ENCODE results near the gene GRK5.
"Not testable (repeated sequence)": the region's sequence is repeated elsewhere in the genome, so short reads cannot be mapped to it uniquely, and the experiment has no call there.

Gene GRK5

DNA sequence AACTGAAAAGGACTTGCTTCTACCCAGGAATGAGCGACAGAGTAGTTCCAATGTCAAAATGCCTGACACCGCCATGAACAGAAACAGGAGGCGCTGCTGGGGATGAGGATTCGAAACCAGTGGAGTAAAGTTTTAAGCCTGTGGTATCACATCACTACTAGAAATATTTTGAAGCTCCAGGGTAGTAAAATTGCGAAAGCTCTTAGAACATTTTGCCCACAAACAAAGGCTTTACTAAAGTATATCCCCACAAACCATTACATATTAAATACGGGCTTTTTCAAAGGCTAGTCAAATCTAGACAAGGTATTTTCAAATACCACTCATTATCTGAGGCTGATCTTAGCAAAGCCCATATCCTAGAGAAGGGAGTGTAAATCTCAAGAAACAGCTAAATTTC, 31.2 kb upstream of the GRK5 start:
- Histone ChIP-seq H3K4me2 (ENCODE audit: low read depth, low read length) (no peak overlapping the region), H3K9me3 (replicated peaks; ENCODE audit: insufficient read depth, low read length) (no peaks in the 10 kb centered on the region), H3K27me3 (replicated peaks; ENCODE audit: insufficient read depth, low read length) (no peaks in the 10 kb centered on the region), H3K27ac (ENCODE audit: low read length) (no peak overlapping the region), H4K20me1 (ENCODE audit: insufficient read depth, low read length) (no peaks in the 10 kb centered on the region), H3K79me2 (ENCODE audit: low read length) (peaks cover 54% of the 10 kb centered on the region), H2AFZ (ENCODE audit: low read length) (no peak overlapping the region), H3K9ac (ENCODE audit: low read length) (no peak overlapping the region), H3F3A (ENCODE audit: insufficient read depth, low read length) (no peaks in the 10 kb centered on the region), H3K4me1 (ENCODE audit: low read length) (peaks cover 4% of the 10 kb centered on the region; the same call in 1 of the 2 replicates), H3K4me3 (ENCODE audit: low read length) (no peak overlapping the region), H3K36me3 (replicated peaks; ENCODE audit: insufficient read depth, low read length) (peaks cover 21% of the 10 kb centered on the region), H3K9me2 (replicated peaks; ENCODE audit: insufficient read depth, low read length) (no peaks in the 10 kb centered on the region)
- DNase-seq: no peak
- TF ChIP-seq EZH2 (optimal IDR thresholded peaks at IDR 0.05; ENCODE audit: low read depth, low read length) (no peak), EZH2phosphoT487 (IDR thresholded peaks at IDR 0.05; ENCODE audit: low read length) (no peak)
- TF ChIP-seq, protein P1, sequence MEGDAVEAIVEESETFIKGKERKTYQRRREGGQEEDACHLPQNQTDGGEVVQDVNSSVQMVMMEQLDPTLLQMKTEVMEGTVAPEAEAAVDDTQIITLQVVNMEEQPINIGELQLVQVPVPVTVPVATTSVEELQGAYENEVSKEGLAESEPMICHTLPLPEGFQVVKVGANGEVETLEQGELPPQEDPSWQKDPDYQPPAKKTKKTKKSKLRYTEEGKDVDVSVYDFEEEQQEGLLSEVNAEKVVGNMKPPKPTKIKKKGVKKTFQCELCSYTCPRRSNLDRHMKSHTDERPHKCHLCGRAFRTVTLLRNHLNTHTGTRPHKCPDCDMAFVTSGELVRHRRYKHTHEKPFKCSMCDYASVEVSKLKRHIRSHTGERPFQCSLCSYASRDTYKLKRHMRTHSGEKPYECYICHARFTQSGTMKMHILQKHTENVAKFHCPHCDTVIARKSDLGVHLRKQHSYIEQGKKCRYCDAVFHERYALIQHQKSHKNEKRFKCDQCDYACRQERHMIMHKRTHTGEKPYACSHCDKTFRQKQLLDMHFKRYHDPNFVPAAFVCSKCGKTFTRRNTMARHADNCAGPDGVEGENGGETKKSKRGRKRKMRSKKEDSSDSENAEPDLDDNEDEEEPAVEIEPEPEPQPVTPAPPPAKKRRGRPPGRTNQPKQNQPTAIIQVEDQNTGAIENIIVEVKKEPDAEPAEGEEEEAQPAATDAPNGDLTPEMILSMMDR (IDR thresholded peaks at IDR 0.05; ENCODE audit: low read length): no peak

DNA sequence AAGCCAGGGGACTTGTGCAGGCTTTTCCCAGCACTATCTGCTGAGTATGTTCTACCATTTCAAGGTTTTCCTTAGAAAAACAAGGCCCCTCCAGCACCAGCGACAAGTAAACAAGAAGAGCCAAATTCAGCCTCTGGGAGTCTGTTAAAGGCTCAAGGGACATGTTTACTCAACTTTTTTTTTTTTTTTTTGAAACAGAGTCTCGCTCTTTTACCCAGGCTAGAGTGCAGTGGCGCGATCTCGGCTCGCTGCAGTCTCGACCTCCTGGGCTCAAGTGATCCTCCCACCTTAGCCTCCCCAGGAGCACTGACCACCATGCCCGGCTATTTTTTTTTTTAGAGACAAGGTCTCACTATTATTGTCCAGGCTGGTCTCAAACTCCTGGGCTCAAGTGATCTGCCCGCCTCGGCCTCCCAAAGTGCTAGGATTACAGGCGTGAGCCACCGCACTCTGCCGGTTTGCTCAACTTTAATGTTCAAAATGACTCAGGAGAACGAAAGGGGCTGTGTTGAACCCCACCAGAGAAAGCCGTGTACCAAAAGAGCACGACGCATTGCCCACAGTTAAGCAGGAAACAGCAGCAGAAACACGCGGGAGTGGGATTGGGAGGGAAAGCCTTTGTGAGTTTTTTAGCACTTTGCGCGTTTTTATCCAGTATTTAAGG, 29.5 kb upstream of the GRK5 start:
- peak overlapping the region; percentile 60; the same call in 1 of the 2 replicates for H3K27ac ChIP-seq (ENCODE audit: low read length)
- no peak for DNase-seq
- H3K27me3 ChIP-seq (replicated peaks; ENCODE audit: insufficient read depth, low read length): no peaks in the 10 kb centered on the region
- H3K9me2 ChIP-seq (replicated peaks; ENCODE audit: insufficient read depth, low read length): no peaks in the 10 kb centered on the region
- H3K4me3 ChIP-seq (ENCODE audit: low read length): peak overlapping the region; percentile 100
- H3K79me2 ChIP-seq (ENCODE audit: low read length): peaks cover 49% of the 10 kb centered on the region
- H3K4me1 ChIP-seq (ENCODE audit: low read length): peaks cover 4% of the 10 kb centered on the region; the same call in 1 of the 2 replicates
- peak overlapping the region; percentile 84; the same call in 1 of the 2 replicates for H3K4me2 ChIP-seq (ENCODE audit: low read depth, low read length)
- no peaks in the 10 kb centered on the region for H4K20me1 ChIP-seq (ENCODE audit: insufficient read depth, low read length)
- H3F3A ChIP-seq (ENCODE audit: insufficient read depth, low read length): no peaks in the 10 kb centered on the region
- H2AFZ ChIP-seq (ENCODE audit: low read length): peak overlapping the region; percentile 99
- peaks cover 15% of the 10 kb centered on the region; the same call in 1 of the 2 replicates for H3K36me3 ChIP-seq (replicated peaks; ENCODE audit: insufficient read depth, low read length)
- H3K9me3 ChIP-seq (replicated peaks; ENCODE audit: insufficient read depth, low read length): no peaks in the 10 kb centered on the region
- H3K9ac ChIP-seq (ENCODE audit: low read length): peak overlapping the region; percentile 86
- TF ChIP-seq EZH2 (optimal IDR thresholded peaks at IDR 0.05; ENCODE audit: low read depth, low read length): no peak
- TF ChIP-seq, protein P1 (IDR thresholded peaks at IDR 0.05; ENCODE audit: low read length): no peak
- TF ChIP-seq EZH2phosphoT487 (IDR thresholded peaks at IDR 0.05; ENCODE audit: low read length): no peak

DNA sequence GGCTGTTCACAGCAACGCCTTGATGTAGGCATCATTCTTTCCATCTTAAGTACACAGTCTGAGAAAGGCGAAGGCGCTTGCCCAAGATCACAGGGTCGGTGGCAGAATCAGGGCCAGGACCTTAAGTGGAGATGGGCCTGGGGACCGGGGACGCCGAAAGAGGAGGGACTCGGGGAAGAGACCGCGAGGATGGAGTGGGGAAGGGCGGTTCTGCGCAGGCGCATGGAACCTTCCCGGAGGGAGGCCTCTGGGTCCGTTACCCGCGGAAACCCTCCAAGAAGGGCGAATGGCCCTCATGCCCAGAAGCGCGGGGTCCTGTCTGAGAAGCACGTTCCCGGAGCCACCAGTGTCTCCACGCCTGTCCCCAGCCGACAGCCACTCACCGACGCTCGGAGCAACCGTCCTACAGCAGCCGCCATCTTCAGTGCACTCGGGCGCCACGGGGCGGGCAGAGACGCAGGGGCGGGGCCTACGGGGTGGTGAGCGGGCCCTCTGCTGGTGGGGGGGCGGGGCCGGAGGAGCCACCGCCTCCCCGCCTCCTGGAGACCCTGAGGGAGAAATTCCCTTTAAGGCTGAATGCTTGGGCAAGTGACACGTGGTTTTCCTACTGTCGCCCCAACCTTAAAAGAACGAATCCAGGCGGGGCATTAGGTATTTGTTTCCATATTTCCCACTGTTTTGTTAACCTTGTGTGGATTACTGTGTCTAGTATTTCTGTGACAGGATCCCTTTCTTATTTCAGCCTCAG, 28.8 kb upstream of the GRK5 start, which contains the start of gene PRDX3:
Gene PRDX3, minus strand, starts transcription at position 441 of the 748 bp plus-strand sequence. Its CDS starts 22 bp downstream, at position 419.
- peak within 1 kb of the TSS; percentile 99 for H2AFZ ChIP-seq (ENCODE audit: low read length)
- no peaks in the 10 kb centered on the region for H3K9me3 ChIP-seq (replicated peaks; ENCODE audit: insufficient read depth, low read length)
- no peaks in the 10 kb centered on the region for H3F3A ChIP-seq (ENCODE audit: insufficient read depth, low read length)
- DNase-seq: peak; percentile 89
- H3K27ac ChIP-seq (ENCODE audit: low read length): peak within 1 kb of the TSS; percentile 60; the same call in 1 of the 2 replicates
- H3K79me2 ChIP-seq (ENCODE audit: low read length): peaks cover 47% of the 10 kb centered on the region
- H3K4me2 ChIP-seq (ENCODE audit: low read depth, low read length): peak within 1 kb of the TSS; percentile 84
- no peaks in the 10 kb centered on the region for H4K20me1 ChIP-seq (ENCODE audit: insufficient read depth, low read length)
- H3K4me3 ChIP-seq (ENCODE audit: low read length): peak within 1 kb of the TSS; percentile 100
- H3K4me1 ChIP-seq (ENCODE audit: low read length): peaks cover 4% of the 10 kb centered on the region; the same call in 1 of the 2 replicates
- H3K9ac ChIP-seq (ENCODE audit: low read length): peak within 1 kb of the TSS; percentile 86
- H3K36me3 ChIP-seq (replicated peaks; ENCODE audit: insufficient read depth, low read length): peaks cover 15% of the 10 kb centered on the region; the same call in 1 of the 2 replicates
- no peaks in the 10 kb centered on the region for H3K9me2 ChIP-seq (replicated peaks; ENCODE audit: insufficient read depth, low read length)
- TF ChIP-seq, protein P1 (IDR thresholded peaks at IDR 0.05; ENCODE audit: low read length): 0 out of 2 replicates have a peak, but pooled peaks have one; percentile 12
- no peak for TF ChIP-seq EZH2phosphoT487 (IDR thresholded peaks at IDR 0.05; ENCODE audit: low read length)
- no peaks in the 10 kb centered on the region for H3K27me3 ChIP-seq (replicated peaks; ENCODE audit: insufficient read depth, low read length)

DNA sequence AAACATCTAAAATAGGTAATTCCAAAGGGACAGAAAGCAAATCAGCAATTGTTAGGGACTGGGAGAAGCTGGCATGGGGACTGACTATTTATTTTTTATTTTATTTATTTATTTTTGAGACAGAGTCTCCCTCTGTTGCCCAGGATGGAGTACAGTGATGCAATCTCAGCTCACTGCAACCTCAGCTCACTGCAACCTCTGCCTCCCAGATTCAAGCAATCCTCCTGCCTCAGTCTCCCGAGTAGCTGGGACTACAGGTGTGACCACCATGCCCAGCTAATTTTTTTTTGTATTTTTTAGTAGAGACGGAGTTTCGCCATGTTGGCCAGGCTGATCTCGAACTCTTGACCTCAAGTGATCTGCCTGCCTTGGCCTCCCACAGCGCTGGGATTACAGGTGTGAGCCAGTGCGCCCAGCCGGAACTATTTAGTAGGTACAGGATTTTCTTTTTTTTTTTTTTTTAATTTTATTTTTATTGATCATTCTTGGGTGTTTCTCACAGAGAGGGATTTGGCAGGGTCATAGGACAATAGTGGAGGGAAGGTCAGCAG, 26.4 kb upstream of the GRK5 start:
- H2AFZ ChIP-seq (ENCODE audit: low read length); DNase-seq; H3K9ac ChIP-seq (ENCODE audit: low read length); H3K36me3 ChIP-seq (replicated peaks; ENCODE audit: insufficient read depth, low read length); H3K9me3 ChIP-seq (replicated peaks; ENCODE audit: insufficient read depth, low read length); H4K20me1 ChIP-seq (ENCODE audit: insufficient read depth, low read length); H3F3A ChIP-seq (ENCODE audit: insufficient read depth, low read length); H3K4me1 ChIP-seq (ENCODE audit: low read length); H3K4me3 ChIP-seq (ENCODE audit: low read length); H3K27ac ChIP-seq (ENCODE audit: low read length); H3K27me3 ChIP-seq (replicated peaks; ENCODE audit: insufficient read depth, low read length); H3K4me2 ChIP-seq (ENCODE audit: low read depth, low read length); H3K9me2 ChIP-seq (replicated peaks; ENCODE audit: insufficient read depth, low read length): not testable (repeated sequence)
- H3K79me2 ChIP-seq (ENCODE audit: low read length): peaks cover 26% of the 10 kb centered on the region

Measured in MM.1S (cell line).